Measurements from ENCODE around the gene BRD2.

Gene BRD2

GRCh38 chr6:32943864-32944649 is 24.3 kb upstream of the BRD2 start:
- DNase-seq (ENCODE audit: low read depth): no peak
- no peak overlapping the region for H3K4me3 ChIP-seq (ENCODE audit: control insufficient read depth, low read depth, low read length)
- TF ChIP-seq, protein P1, sequence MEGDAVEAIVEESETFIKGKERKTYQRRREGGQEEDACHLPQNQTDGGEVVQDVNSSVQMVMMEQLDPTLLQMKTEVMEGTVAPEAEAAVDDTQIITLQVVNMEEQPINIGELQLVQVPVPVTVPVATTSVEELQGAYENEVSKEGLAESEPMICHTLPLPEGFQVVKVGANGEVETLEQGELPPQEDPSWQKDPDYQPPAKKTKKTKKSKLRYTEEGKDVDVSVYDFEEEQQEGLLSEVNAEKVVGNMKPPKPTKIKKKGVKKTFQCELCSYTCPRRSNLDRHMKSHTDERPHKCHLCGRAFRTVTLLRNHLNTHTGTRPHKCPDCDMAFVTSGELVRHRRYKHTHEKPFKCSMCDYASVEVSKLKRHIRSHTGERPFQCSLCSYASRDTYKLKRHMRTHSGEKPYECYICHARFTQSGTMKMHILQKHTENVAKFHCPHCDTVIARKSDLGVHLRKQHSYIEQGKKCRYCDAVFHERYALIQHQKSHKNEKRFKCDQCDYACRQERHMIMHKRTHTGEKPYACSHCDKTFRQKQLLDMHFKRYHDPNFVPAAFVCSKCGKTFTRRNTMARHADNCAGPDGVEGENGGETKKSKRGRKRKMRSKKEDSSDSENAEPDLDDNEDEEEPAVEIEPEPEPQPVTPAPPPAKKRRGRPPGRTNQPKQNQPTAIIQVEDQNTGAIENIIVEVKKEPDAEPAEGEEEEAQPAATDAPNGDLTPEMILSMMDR (IDR thresholded peaks at IDR 0.05; ENCODE audit: control insufficient read depth, insufficient read depth, low read depth, low read length, missing control alignments): no peak

- no peak overlapping the region for H3K4me3 ChIP-seq (ENCODE audit: control insufficient read depth, low read depth, low read length)
- no peak for DNase-seq (ENCODE audit: low read depth)
- TF ChIP-seq, protein P1 (IDR thresholded peaks at IDR 0.05; ENCODE audit: control insufficient read depth, insufficient read depth, low read depth, low read length, missing control alignments): no peak
These were observed 23.2 kb upstream of the BRD2 start for GRCh38 chr6:32945108-32945760.

- no peak overlapping the region for H3K4me3 ChIP-seq (ENCODE audit: control insufficient read depth, low read depth, low read length)
- TF ChIP-seq, protein P1 (IDR thresholded peaks at IDR 0.05; ENCODE audit: control insufficient read depth, insufficient read depth, low read depth, low read length, missing control alignments): no peak
- DNase-seq (ENCODE audit: low read depth): no peak
These were observed 22.4 kb upstream of the BRD2 start for GRCh38 chr6:32945953-32946352.

- H3K4me3 ChIP-seq (ENCODE audit: control insufficient read depth, low read depth, low read length): no peak overlapping the region
- DNase-seq (ENCODE audit: low read depth): no peak
- TF ChIP-seq, protein P1 (IDR thresholded peaks at IDR 0.05; ENCODE audit: control insufficient read depth, insufficient read depth, low read depth, low read length, missing control alignments): no peak
These were observed 21.5 kb upstream of the BRD2 start for GRCh38 chr6:32946893-32947292.

GRCh38 chr6:32947552-32948465 is 20.6 kb upstream of the BRD2 start:
- no peak for DNase-seq (ENCODE audit: low read depth)
- TF ChIP-seq, protein P1 (IDR thresholded peaks at IDR 0.05; ENCODE audit: control insufficient read depth, insufficient read depth, low read depth, low read length, missing control alignments): peak; percentile 62
- H3K4me3 ChIP-seq (ENCODE audit: control insufficient read depth, low read depth, low read length): no peak overlapping the region

GRCh38 chr6:32949113-32949512 is 19.3 kb upstream of the BRD2 start:
- no peak overlapping the region for H3K4me3 ChIP-seq (ENCODE audit: control insufficient read depth, low read depth, low read length)
- no peak for DNase-seq (ENCODE audit: low read depth)
- TF ChIP-seq, protein P1 (IDR thresholded peaks at IDR 0.05; ENCODE audit: control insufficient read depth, insufficient read depth, low read depth, low read length, missing control alignments): no peak
